ENCODE data around the gene EP400.

Gene EP400, protein sequence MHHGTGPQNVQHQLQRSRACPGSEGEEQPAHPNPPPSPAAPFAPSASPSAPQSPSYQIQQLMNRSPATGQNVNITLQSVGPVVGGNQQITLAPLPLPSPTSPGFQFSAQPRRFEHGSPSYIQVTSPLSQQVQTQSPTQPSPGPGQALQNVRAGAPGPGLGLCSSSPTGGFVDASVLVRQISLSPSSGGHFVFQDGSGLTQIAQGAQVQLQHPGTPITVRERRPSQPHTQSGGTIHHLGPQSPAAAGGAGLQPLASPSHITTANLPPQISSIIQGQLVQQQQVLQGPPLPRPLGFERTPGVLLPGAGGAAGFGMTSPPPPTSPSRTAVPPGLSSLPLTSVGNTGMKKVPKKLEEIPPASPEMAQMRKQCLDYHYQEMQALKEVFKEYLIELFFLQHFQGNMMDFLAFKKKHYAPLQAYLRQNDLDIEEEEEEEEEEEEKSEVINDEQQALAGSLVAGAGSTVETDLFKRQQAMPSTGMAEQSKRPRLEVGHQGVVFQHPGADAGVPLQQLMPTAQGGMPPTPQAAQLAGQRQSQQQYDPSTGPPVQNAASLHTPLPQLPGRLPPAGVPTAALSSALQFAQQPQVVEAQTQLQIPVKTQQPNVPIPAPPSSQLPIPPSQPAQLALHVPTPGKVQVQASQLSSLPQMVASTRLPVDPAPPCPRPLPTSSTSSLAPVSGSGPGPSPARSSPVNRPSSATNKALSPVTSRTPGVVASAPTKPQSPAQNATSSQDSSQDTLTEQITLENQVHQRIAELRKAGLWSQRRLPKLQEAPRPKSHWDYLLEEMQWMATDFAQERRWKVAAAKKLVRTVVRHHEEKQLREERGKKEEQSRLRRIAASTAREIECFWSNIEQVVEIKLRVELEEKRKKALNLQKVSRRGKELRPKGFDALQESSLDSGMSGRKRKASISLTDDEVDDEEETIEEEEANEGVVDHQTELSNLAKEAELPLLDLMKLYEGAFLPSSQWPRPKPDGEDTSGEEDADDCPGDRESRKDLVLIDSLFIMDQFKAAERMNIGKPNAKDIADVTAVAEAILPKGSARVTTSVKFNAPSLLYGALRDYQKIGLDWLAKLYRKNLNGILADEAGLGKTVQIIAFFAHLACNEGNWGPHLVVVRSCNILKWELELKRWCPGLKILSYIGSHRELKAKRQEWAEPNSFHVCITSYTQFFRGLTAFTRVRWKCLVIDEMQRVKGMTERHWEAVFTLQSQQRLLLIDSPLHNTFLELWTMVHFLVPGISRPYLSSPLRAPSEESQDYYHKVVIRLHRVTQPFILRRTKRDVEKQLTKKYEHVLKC (N-terminal part only)

DNA sequence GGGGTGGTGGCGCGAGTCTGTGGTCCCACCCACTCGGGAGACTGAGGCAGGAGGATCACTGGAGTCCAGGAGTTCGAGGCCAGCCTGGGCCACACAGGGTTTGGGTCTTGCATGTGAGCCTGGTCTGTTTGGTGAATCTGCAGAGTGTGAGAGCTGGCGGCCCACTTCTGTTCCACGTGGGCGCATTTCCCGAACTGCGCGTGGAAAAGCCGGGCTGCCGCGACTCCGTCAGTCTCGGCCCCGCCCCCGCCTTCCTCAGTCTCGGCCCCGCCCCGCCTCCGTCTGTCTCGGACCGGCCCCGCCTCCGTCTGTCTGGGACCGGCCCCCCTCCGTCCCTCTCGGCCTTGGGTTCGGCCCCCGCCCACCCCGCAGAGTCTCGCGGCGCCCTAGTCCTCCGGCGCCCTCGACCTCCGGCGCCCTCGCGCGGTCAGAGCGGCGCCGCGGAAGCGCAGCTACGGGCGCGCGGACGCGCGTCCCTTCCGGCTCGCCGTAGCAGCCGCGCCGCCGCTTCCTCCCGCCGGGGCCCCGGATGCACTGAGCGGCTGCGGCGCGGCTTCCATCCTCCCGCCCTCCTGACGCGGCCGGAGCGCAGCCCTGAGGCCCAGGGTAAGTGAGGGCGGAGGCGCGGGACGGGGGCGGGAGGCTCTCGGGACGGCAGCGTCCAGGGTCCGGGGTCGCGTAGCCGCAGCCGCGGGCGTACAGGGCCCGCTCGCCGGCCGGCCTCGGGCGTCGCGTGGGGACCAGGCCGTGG is at the start of gene EP400:
EP400 (plus strand) TSS at position 512 of the 751 bp plus-strand sequence. CDS start 10,678 bp downstream, outside the sequence.
- peak; percentile 98 to 100 (median 100) for DNase-seq

DNA sequence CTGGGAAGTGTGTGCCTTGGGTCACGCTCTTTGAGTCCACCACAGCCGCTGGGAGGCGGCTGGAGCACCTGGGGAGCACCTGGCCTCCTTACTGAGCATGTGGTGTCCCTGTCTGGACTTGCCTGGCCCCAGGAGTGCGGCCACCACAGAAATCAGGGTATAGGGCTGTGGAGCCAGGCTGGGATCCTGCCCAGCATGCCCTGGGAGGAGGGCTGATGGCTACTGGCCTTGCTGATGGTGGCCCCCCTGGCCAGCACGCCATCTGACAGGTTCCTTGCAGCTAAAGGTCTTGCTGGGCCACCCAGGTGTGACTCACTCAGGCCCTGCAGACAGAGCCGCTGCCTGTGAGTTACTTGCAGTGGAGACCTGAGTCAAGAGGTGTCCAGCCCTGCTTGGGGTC is 49.3 kb upstream of the EP400 start:
- DNase-seq: no peak

DNA sequence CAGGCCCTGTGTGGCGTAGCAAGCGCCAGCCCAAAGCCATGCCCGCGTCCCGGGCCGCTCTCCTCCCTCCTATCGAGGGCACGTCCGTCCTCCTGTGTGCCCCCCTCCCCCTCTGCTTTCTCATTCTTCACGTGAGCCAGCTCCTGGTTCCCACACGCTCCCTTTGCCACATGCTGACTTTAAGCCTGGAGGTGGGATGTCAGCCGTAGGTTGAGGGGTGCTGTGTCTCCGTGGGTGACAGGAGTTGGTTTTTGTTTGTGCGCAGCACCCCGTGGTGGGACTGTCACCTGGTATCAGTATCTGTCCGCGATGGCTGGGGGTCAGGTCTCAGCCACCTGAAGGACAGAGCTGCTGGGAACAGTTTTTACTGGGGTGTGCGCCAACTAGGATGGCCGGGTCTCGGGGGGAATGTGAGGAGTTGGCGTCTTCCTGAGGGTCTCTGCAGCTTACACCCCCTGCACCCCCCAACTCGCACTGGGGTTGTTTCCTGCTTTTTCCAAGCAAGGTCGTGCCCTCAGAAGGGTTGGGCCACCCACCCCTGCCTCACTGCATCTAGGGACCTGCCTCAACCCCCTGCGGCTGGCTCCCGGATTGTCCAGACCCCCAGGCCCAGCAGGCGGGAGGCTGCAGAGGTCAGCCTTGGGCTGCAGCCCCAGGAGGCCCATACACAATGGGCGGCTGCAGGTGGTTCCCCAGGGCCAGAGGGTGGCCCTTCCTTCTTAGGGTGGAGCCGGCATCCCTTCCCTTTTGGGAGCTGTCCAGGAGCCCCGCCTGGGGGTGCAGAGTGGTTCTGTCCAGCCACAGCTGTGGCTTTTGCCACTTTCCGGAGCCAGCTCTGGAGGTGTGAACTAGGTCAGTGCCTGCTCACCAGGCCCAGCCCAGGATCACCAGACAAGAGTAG is 48.1 kb upstream of the EP400 start:
- no peak for DNase-seq

DNA sequence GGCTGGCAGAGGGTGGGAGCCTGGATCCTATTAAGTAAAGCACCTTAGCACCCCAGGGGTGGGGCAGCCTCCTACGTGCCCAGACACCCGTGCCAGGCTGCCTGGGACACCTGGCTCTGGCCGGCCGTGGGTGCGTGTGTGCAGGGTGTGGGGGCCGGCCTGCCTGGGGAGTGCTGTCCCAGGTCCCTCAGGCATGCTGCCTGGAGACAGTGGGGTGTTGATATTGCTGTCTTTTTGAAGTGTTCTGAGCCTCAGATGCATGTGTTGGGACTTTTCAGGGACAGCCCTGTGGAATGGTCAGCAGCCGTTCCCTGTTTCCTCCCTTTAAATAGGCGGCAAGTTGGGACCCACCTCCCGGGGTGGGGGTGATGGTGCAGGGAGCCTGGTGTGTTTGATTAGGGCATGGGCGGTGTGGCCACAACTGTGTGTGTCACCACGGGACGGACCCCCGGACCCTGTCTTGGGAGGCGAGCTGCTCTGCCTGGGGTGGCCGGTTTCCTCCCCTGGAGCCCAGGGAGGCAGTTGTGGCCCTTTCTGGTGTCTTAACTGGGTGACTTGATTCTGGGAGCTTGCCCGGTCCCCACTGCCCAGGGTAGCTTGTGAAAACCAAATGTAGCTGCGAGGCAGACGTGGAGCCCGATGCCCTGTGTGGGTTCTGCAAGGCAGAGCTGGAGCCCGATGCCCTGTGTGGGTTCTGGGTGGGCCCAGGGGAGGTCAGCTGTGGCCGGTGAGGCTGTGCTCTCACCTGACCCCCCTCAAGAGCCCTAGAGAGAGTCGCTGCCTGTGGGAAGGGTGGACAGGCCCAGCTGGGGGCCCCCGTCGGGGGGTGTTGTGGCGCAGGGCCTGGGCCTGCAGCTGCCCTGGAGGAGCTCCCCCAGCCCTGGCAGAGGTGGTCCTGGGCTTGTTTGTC is 47.2 kb upstream of the EP400 start:
- DNase-seq: no peak

DNA sequence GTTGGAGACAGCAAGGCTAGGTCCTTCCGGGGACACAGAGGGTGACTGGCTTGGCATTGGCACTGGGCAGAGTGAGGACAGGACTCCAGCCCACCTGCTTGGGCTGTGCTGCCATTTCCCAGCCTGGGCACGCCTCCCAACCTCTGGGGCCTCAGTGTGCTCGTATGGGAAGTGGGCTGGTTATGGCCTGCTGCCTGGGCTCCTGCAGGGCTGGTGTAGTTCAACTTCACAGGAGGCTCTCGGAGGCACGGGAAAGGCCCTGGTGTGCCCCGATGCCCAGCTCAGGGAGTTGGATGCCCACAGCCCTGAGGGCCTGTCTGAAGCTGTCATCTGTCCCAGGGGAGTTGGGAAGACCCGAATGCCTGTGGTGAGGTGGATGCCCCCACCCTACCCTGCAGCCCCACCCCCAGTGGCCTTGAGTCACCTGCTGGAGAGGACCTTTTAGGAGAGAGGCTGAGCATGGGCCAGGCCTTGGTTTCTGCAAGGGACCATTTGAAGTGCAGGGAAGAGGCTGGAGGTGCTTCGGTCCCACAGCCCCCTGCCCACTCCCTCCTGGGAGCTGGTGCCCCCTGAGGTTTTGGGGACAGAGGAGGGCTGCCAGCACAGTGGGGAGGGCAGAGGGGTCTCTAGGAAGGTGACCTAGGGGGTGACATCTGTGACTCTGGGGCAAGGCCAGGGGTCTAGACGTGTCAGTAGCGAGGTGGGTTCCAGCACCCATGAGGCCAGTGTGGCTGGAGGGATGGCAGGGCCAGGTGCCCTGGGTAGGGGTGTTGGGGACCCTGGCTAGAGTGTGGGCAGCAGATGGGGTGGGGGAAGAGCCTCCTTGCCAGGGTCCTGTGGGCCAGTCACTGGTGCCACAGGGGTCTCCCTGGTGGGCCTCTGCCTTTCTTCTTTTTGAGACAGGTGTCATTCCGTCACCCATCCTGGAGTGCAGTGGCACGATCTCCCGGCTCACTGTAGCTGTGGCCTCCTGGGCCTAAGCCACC is 46.2 kb upstream of the EP400 start:
- no peak for DNase-seq

DNA sequence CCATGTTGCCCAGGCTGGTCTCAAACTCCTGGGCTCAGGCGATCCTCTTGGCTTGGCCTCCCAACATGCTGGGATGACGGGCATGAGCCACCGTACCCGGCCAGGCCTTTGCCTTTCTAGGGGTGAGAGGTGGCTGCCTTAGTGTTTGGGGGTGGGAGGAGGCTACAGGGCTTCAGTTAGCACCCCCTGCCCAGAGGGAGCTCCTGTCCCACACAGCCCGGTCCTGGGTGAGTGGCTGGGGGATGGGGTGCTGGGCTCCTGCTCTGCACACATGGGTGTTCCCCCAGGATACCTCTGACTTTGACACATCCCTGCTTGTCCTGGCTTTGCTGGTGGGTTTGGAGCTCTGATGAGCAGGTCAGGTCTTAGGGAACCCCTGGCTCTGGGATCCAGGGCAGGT is 45.4 kb upstream of the EP400 start:
- no peak for DNase-seq

DNA sequence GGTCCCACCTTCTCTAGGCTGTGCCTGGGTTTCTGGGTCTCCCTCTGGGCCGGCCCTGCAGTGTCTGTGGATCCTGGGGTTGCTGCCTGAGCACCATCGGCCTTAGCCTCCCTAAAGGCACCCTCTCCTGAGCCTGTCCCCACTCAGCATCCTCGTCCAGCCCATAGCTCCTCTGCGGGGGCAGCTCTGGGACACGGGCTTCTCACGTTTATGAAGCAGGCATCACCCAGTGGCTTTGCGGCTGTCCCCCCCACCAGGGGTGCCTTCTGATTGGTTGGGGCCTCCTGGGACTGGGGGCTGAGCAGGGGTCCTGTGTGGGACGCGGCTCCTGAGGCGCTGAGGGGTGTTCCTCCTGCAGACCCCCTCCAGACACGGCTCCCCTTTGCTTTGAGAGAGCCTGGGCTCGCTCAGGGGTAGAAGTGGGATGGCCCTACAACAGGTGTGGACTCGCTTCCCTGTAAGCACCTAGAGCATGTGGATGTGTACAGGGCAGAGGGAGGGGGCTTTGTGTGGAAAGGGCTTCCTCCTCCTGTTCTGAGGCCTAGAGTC is 44.6 kb upstream of the EP400 start:
- DNase-seq: no peak

DNA sequence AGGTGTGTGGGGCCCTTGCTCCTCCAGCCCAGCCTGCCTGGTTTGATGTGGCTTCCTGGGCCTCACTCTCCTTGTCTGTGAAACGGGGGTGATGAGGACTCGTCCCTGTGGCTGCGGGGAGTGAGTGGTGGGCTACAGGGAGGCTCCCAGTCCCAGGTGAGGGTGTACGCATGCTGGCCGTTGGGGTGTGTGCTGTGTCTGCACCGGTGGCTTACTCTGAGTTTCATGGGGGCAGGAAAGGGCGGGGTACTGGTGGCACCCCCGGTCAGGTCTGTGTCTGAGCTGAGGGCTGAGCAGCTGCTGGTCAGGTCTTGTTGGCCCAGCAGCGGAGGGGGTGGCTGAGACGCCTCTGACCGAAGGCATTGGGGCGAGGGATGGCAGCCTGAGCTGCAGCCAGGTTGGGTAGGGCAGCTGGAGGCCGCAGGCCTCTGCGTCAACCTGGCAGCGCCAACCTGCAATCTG is 44.1 kb upstream of the EP400 start:
- DNase-seq: no peak

DNA sequence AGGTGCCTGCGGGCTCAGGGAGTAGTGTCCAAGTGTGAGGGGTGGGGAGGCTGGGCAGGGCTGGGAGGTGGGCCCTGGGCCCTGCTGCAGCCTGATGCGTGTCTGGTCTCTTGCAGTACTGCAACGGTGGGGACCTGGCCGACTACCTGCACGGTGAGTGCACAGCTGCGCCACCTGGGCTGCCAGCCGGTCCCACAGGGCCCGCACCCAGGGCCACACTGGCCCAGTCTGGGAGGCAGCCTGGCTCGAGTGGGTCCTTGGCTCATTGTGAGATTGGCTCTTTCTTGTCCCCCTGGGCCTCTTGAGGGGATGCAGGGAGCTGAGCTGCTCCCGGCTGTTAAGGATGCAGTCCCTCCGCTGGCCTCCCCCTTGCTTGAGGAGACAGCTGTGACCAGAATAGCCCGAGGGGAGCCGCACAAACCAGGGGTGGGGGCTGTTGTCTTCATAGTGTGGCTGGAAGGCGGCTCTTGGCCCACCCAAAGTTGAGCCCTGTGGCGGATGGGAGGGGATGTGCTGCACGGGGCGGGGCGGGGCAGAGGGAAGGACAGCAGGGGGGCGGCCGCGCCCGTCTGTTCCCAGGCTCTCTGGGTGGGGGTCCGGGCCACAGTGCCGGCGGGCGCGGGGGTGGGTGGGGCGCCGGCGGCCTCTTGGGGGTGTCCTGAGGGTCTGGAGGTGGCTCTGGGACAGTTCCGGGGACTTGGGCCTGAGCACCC is 42.2 kb upstream of the EP400 start:
- no peak for DNase-seq

DNA sequence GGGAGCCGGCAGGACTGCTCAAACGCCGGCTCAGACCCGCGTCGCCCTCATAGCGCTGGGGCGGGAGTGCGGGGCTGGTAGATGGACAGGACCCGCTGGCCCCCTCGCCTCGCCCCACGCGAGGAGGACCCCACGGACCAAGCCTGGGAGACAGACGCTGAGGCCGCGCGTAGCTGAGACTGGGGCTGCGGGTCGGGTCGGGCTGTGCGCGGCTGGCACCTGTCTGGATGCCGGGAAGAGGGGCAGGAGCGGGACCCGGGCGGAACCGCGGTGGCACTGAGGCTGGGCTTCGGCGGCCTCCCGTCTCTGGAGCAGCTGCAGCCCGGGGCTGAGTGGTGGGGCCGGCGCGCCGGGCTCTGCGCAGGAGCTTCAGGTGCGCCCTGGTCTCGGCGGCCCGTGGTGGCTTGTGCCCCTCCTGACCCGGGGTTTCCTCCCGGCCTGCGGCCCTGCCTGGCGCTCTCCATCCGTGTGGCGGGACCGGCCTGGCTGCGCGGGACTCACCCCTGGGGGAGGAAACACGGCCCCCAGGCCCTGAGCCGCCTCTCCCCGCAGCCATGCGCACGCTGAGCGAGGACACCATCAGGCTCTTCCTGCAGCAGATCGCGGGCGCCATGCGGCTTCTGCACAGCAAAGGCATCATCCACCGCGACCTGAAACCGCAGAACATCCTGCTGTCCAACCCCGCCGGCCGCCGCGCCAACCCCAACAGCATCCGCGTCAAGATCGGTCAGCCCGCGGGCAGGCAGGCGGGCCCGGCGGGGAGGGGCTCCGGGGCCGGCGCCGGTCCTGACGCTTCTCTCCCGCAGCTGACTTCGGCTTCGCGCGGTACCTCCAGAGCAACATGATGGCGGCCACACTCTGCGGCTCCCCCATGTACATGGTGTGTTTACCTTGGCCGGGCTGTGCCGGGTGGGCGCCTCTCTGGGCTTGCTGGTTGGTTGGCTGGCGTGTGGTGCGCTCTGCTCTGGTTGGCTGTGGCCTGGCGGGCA is 41.4 kb upstream of the EP400 start:
- no peak for DNase-seq

DNA sequence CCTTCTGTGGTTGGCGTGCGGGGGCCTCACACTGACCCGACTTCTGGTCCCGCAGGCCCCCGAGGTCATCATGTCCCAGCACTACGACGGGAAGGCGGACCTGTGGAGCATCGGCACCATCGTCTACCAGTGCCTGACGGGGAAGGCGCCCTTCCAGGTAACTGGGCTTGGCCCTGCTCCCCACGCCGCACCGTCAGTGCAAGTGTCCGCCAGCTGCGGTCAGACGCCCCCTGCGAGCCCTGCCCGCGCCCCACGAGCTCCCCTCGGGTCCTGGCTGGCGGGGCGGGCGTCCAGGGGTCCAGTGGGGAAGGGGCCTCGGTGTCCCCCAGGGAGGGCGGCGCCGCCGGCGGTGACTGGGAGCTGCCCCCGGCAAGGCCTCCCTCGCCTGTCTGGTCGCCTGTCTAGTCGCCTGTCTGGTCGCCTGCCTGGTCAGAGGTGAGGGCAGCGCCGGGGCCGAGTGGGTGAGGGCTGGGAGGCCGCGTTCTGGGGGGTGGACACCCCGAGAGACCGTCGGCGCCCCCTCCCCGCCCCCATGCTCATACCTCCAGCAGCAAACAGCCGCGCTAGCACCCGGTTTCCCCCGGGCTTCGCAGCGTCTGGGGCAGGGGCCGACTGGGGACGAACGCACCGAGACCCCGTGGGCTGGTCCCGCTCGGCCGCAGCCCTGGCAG is 40.5 kb upstream of the EP400 start:
- no peak for DNase-seq

DNA sequence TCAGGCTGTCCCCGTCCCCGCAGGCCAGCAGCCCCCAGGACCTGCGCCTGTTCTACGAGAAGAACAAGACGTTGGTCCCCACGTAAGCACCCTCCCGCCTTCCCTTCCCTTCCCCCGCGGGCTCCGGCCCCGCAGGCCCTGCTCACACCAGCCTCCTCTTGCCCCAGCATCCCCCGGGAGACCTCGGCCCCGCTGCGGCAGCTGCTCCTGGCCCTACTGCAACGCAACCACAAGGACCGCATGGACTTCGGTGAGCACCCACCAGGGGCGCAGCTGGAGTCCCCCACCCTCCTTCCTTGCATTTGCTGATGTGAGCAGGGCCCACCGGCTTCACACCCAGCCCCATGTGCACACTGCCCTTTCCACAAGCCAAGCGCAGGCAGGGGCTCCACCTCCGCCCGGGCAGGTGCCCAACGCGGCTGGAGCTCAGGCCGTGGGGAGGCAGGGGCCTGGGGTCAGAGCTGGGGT is 40.0 kb upstream of the EP400 start:
- DNase-seq: no peak

DNA sequence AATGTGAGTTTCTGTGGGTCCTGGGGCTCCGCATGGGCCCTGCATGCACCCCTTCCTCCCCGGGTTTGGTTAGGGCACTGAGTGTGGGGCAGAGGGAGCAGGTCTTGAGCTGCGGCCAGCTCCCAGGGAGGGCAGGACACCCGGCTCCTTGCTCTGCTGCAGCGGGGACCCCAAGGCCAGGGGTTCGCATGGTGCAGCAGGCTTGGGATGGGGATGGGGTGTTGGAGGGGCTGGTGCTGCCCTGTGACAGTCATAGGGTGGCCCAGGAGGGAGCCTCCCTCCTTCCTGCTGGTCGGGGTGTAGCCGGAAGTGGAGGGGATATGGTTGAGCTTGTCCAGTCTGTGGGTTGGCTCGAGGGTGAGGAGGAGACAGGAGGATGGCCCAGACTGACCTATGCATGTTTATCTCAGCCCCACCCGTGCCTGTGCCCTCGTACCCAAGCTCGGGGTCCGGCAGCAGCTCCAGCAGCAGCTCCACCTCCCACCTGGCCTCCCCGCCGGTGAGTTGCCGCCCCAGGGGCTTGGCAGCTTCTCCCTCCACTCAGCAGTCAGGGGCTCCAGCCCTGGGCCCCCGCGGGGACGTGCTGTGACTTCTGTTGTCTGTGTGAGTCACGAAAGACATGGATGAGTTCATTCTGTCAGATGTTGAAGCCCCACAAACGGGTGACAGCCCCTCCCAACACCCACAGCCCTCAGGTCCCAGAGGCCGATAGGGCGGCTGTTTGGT is 39.3 kb upstream of the EP400 start:
- DNase-seq: no peak

DNA sequence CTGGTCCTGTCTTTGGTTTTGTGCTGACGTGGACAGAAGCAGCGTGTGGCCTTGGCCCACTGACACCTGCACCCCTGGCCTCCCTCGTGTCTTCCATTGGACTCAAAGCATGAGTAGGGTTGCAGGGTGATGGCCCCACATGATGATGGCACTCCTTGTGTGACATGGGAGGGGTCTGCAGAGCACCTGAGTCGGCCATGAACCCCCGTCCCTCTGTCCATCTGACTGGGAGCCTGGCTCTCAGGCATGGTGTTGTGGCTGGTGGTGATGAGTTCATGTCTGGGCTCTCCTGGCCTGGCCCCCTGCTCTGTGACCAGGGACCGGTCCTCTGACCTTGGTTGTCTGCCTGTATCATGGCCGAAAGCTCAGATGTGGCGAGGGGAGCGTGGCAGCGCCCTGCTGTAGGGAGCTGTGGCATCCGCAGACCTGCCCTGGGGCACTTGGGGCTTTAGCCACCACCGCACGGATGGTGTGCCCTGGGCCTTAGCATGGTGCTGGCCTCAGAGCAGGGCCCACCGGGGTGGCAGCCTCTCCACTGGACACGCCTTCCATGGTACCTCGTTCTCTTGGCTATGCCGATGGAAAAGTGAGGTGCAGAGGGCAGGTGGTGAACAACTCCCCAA is 38.6 kb upstream of the EP400 start:
- DNase-seq: no peak
